Panc1 (cell line): Measurements from ENCODE around the gene ZSCAN21.

ENCODE experiments used
- CTCF ChIP-seq: fragments of 450-650 bp; IDR thresholded peaks from 2 replicates; pipeline ENCODE4 v1.5.1; 2017; ENCODE audit warnings: mild to moderate bottlenecking
- POLR2AphosphoS5 ChIP-seq: IDR thresholded peaks from 2 replicates; pipeline ENCODE4 v1.6.1; 2012; ENCODE audit warnings: mild to moderate bottlenecking, low read depth, low read length, moderate library complexity
- REST ChIP-seq, 2 experiments: IDR thresholded peaks; 2 replicates each; pipeline ENCODE4 v1.6.1; 2011 to 2012; ENCODE audit warnings: low read depth in 2 of 2, control low read depth in 1 of 2, low read length in 1 of 2, mild to moderate bottlenecking in 1 of 2, moderate library complexity in 1 of 2; ENCODE audit not compliant: insufficient read depth in 1 of 2
- SIN3A ChIP-seq: IDR thresholded peaks from 2 replicates; pipeline ENCODE4 v1.6.1; 2012; ENCODE audit warnings: low read depth, mild to moderate bottlenecking, low read length, moderate library complexity, borderline replicate concordance; ENCODE audit not compliant: insufficient read depth
- TCF7L2 ChIP-seq: IDR thresholded peaks from 2 replicates; pipeline ENCODE4 v1.6.1; 2011; ENCODE audit warnings: mild to moderate bottlenecking, low read depth, low read length, inconsistent platforms

- TF ChIP-seq CTCF, result no peak
- TF ChIP-seq REST (IDR thresholded peaks at IDR 0.05; ENCODE audit: insufficient read depth in 1 of 2, low read depth in 2 of 2, low read length in 1 of 2), result no peak
- no peak for TF ChIP-seq POLR2AphosphoS5
- TF ChIP-seq TCF7L2, result no peak
- TF ChIP-seq SIN3A, result no peak
Observed at GRCh38 chr7:100007887-100008286, 41.7 kb upstream of the ZSCAN21 start.
